Measurements from ENCODE around the gene JAKMIP2.

DNA sequence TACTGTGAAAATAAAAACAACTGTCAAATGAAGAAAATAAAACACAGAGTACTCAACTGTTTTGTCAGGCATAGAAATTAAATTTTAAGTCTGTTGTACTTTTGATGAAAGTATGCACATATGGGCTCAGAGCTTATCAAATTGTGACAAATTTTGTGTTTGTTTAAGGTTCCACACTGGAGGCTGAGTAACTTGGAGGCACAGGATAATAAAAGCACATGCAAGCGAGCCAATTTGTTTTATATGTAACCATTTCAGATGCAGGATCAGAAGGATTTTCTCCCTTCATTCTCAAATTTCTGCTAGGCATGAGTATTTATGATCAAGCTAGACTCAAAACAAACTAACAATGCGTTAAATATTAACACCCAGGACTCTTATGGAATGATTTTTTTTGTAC is 87.8 kb downstream of the JAKMIP2 start:
- TF ChIP-seq EZH2 (IDR thresholded peaks at IDR 0.05) (no peak), POLR2AphosphoS5 (IDR thresholded peaks at IDR 0.05; ENCODE audit: borderline replicate concordance, low read depth, low read length) (no peak), FOXP2 (optimal IDR thresholded peaks at IDR 0.05; ENCODE audit: control extremely low read depth, extremely low read length, insufficient read depth) (no peak)

All from SK-N-MC (cell line).